TTC549 (cell line): ENCODE measurements around the gene AVL9.
"Not testable (repeated sequence)": the region's sequence is repeated elsewhere in the genome, so short reads cannot be mapped to it uniquely, and the experiment has no call there.

Experiments
- FAIRE-seq: peaks from 2 replicates; lab custom pipeline; 2012; peaks lifted over from hg19 to GRCh38; lab: Jason Lieb, UNC

The AVL9 gene

DNA sequence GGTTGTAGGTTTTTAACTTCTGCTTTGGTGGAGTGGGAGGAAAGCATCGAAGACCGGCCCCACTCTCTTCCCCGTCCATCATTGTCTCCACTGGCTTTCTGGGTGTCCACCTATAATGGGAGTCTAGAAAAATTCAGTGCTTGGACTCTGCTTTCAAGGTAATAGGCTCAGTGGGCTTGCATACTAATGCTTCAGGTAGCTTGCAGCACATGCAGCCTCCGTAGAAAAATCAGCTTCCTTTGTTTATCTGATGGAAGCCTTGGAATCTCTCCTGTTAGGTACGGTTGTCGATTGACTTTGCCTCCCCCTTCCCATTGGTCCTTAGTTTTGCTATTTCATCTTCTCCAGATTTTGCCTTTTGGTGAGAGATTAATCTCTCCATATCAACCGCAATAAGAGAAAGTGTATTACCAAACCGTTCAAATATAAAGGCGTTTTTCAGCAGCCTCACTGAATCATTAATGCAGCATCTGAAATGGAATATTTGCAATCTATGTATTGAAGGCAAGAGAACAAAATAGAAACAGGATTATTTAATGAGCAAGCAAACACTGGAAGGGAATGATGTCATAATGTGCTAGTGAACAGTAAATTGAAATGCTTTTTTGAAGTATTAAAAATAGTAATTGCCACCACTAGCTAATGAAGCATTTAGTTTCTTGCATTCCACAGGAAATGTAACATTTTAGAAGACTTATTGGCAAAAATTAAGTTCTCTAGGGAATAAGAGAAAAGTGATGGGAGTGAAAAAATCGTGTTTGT lies 944 bp downstream of the AVL9 start:
- no peak for FAIRE-seq

DNA sequence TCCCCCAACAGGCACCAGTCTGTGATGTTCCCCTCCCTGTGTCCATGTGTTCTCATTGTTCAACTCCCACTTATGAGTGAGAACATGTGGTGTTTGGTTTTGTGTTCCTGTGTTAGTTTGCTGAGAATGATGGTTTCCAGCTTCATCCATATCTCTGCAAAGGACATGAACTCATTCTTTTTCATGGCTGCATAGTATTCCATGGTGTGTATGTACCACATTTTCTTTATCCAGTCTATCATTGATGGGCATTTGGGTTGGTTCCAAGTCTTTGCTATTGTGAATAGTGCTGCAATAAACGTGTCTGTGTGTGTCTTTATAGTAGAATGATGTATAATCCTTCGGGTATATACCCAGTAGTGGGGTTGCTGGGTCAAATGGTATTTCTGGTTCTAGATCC lies 4.5 kb downstream of the AVL9 start:
- not testable (repeated sequence) for FAIRE-seq

DNA sequence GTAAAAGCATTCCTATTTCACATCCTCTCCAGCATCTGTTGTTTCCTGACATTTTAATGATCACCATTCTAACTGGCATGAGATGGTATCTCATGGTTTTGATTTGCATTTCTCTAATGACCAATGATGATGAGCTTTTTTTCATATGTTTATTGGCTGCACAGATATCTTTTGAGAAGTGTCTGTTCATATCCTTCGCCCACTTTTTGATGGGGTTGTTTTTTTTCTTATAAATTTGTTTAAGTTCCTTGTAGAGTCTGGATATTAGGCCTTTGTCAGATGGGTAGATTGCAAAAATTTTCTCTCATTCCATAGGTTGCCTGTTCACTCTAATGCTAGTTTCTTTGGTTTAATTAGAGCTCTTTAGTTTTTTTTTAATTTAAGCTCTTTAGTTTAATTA lies 4.9 kb downstream of the AVL9 start:
- not testable (repeated sequence) for FAIRE-seq

DNA sequence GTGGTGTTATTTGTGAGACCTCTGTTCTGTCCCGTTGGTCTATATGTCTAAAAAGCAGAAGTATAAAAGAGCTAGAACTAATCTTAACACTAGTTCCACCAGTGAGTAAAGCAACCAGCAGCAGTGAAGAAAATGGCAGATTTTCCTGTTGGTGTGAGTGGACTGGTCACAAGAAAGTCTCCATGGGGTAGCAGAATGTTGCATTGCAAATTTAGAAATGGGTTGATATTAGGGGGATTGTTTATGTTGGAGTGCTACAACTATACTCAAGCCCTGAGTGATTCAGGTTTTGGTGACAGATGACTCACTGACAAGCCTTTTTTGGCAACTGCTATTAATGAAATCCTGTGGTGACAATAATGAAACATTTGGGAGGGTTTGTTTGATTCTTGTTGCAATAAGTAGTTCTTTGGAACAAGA lies 5.6 kb downstream of the AVL9 start:
- FAIRE-seq: no peak

DNA sequence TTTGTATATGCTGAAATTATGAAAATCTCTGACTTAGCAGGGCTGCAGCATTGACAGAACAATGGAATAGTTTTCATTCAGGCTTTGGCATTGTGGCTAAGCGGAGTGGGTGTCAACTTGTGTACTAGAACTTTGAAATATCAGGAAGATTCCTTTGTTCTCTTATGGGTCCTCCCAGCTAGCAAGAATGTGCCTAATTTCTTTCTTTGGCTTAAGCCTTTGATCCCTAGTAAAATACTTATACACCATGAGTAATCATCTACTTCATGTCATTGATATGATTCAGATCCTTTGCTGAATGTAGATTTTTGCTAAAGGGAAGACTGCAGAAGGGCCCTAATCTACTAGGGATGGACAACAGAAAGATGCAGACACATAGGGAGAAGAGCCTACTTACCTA lies 6.2 kb downstream of the AVL9 start:
- FAIRE-seq: no peak

DNA sequence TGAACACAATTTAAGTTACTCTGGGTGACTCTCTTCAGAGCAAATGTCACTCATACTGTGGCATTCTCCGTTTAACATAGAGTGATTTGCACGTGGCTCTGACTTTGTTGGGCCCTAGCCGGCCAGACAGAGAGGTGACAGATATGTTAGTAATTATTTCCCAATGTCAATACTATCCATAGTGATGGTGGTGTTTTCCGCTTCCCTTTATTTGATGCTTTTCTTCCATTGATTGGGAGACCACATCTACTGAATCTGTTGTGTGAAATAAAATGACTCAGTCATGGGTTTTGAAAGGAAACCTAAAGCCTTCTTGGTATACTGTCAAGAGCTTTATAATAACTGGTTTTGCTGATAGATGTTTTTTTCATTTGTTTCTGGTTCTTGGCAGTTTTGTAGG lies 7.4 kb downstream of the AVL9 start:
- no peak for FAIRE-seq

DNA sequence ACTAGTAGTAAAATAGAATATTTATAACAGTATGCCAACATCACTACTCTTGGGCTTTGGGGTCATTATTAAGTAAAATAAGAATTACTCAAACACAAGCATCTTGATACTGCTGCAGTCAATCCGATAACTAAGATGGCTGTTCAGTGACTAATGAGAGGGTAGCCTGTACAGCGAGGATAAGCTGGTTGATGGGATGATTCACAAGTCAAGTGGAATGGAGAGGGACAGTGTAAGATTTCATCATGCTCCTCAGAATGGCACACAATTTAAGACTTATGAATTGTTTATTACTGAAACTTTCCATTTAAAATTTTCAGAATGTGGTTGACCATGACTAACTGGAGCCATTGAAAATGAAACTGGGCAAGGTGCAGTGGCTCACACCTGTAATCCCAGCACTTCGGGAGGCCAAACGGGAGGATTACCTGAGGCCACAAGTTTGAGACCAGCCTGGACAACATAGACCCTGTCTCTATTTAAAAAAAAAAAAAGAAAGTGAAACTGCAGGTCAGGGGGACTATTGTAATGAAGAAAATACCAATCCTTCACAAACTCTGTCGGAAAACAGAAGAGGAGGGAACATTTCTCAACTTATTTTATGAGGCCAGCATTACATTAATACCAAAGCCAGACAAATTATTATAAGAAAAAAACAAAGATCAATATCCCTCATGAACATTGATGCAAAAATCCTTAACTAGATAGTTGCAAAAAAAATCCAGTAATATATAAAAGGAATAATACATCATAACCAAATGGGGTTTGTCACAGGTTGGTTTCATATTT lies 11.2 kb downstream of the AVL9 start:
- no peak for FAIRE-seq

DNA sequence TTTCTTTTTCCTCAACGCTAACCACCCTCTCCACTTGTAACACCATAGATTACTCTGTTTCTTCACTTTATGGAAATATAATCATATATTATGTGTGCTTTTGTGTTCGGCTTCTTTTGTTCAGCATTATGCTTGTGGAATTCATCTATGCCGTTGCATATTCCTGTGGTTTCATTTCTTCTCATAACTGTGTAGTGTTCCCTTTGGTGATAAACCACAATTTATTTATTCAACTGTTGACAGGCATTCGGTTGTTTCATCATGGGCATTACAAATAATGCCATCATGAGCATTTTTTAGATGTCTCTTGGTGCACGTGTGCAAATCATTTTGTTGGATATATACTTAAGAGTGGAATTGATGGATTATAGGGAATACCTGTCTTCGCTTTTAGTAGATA lies 12.1 kb downstream of the AVL9 start:
- FAIRE-seq: no peak

DNA sequence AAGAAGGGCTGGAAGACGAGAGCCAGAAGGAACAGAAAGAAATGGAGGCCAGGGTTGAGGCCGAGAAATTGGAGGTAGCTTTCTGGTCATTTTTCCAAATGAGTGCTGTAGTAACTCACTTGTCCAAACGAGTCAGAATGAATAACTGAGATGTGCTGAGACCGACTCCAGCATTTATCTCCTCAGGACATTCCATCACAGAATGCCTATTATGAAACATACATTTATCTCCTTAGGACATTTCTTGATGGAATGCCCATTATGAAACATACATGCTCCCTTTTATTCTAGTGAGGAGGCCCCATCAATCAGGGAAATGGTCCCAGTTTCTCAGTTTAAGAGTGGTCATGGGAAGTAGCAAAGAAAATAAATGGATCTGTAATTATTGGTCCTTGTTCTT lies 16.5 kb downstream of the AVL9 start:
- FAIRE-seq: no peak

DNA sequence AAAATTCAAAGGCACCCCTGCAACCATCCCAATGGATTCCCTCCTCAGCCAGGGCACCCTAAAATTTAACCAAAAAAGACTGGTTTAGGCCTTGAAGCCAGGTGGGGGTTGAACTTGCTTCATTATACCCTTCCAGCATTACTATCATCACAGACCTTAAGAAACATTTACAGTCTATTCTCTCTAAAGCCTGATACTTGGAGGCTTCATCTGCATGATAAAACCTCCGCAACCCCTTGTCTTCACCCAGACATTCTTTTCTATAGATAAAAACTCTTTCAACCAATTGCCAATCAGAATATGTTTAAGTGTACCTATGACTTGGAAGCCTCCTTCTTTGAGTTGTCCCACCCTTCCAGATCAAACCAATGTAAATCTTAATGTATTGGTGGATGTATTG lies 17.9 kb downstream of the AVL9 start:
- no peak for FAIRE-seq

DNA sequence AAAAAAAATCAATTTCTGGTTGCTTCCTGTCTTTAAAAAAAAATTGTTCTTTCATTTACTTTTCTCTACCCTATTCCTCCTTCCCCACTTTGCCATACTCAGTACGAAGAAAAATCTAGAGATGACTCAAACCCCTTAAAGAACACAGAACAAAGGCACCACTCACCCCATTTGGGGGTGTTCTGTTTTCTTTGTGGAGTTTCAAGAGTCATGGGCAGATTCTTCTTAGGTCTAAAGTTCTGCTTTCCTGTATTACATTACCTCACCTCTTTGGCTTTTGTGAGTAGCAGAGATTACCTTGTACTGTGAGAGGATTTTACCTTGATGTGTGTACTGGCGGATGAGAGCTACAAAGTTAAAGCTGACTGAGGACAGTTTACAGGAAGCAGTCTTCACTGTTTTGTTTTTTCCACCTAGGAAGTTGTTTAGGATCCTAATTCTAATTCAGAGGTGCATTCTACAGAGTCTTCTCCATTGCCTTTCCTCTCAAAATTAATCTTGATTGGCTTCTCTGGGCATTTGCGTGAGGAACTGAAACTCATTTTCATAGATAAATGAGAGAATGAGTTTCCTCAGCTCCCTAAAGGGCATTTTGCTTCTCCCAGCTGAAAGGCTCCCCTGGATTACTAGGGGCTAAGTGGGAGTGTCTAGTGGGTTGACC lies 20.7 kb downstream of the AVL9 start:
- no peak for FAIRE-seq

DNA sequence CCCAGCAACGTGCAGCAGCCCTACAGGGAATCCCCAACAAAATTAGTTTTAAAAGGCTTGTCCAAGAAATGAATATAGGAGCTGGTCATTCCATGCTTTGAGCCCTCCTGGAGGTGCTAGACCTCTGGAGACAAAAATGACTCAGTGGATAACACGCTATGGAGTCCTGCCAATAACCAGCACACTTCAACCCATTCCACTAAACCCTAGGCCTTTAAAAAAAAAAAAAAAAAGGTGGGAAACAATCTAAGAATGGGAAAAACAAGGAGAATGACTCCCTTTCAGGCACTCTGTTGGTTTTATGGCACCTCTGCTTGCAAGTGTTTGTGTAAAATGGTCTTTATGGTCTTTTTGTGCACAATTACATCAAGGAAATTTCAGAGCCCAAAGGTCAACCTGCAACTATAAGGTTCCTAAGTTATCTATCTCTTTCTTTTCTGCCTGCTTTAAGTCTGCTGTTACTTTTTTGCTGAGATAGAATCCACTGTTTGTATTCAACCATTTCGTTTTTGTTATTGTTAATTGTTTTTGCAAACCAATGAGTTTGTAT lies 21.3 kb downstream of the AVL9 start:
- no peak for FAIRE-seq

DNA sequence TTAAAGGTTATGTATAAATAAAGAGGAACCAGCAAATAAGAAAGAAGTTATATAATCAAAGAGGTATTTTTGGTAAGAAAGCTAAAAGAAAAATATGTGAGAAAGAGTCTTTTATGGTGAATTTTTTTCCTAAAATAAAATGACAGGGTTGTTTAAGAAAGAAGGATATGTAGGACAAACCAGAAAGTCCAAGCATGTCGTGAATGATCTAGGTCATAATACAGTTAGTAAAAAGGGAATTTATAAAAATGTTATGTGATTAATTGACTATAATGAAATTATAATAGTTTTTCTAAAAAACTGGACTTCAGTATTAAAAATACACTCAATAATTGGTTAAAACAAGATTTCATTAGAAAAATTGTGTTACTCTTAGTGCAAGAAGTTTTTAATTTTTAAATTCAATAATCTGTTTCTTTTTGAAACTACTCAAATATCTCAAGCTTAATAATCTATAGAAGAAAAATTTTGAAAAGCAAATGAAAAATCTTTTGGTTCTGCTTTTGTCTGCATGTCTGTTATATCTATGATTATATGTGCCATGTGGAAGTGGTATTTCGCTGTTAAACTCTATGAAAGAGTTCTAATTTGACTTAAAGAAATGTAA lies 23.3 kb downstream of the AVL9 start:
- no peak for FAIRE-seq

DNA sequence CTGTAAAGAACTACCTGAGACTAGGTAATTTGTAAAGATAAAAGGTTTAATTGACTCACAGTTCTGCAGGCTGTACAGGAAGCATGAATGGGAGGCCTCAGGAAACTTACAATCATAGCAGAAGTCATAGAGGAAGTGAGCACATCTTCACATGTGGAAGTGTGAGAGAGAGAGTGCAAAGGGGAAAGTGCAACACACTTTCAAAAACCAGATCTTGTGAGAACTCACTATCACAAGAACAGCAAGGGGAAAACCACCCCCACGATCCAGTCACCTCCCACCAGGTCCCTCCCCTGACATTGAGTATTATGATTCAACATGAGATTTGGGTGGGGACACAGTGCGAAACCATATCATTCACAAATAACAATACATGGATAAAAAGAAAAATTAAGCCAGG lies 24.5 kb downstream of the AVL9 start:
- FAIRE-seq: no peak

DNA sequence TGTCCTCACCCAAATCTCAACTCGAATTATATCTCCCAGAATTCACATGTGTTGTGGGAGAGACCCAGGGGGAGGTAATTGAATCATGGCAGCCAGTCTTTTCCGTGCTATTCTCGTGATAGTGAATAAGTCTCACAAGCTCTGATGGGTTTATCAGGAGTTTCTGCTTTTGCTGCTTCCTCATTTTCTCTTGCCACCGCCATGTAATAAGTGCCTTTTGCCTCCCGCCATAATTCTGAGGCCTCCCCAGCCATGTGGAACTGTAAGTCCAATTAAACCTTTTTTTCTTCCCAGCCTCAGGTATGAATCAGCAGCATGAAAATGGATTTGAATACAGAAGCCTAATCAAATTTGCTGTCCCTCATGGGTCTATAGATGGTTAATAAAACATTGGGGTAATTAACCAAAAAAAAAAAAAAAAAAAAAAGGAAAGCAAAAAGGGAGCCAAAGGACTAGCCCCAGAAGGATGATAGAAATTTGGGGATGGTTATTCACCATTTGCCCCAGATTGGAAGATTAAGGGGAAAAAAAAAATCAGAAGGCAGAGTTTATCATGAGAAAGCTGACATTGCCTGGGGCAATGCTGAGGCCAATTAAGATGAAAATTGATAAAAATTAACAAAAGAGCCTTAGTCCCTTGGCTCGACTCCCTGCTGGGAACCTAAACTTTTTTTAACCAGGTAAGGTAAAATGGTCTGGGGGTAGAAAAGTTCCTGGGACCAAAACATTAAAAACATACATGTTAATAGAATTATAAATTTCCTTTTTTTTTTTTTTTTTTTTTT lies 27.6 kb downstream of the AVL9 start:
- FAIRE-seq: no peak

DNA sequence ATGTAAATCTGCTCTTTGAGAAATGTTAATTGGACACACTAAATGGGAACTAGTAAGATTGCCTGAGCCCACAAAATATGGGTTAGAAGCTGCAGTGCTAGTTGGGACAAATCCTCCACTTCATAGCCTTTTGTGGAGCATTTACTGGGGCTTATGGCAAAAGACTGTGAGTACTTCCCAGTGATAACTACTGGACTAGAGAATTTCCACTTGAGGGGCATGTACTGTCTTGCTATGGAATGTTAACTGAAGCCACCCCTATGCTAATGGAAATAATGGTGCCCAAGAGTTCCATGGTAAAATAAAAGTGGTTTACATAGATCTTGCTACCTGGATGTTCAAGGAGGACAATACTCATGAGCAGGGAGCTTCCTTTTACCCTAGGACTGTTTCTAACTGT lies 29.3 kb downstream of the AVL9 start:
- FAIRE-seq: no peak

DNA sequence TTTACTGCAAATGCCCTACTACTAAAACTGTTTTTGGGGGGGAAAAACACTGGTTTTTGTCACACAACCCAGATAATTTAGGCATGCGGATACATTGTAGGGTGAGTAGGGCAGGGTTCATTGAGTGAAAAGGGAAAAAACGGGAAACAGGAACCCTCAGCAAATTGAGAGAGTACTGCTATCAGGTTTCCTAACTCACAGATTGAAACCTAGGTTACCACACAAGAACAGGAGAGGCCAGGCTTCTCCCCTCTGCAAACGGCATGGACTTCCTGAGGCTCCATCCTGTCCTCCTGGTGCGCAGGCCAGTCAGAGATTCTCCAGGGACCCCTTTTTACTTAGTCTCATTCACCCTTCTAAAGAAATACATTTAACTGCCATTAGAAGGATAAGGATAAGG lies 30.6 kb downstream of the AVL9 start:
- no peak for FAIRE-seq

DNA sequence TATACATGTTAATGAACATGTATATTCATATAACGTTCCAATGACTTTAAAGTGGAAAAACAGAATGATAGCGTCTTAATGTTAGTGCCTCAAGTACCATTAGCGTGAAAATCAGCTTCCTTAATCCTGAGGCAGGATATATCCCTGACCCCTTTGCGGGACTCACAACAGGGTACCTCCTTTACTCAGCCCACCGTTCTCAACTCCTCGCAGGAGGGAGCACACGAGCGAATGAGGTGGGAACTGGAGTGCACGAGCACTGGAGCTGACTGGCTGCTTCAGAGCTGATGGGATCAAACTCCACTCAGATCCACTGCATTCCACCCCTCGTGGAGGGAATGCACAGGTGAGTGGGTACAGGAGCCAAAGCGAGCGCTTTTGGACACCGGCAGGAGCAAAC lies 36.1 kb downstream of the AVL9 start:
- no peak for FAIRE-seq

DNA sequence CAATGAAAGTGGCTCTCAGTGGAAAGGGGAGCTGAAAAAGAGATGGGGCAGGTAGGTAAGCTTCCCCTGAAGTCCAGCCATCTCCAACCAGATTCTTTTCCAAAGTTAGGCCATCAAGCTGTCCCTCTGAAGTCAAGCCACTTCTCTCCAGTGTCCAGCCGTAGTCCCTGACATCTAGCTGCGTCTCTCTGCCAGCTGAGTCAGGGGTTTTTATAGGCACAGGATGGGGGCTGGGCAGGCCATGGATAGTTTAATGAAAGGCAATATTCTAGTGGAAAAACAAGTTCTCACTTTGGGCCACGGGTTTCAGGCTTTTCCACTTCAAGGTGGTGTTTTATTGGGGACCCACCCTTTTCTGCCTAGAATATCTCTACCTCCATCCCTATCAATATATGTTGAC lies 36.8 kb downstream of the AVL9 start:
- FAIRE-seq: no peak

DNA sequence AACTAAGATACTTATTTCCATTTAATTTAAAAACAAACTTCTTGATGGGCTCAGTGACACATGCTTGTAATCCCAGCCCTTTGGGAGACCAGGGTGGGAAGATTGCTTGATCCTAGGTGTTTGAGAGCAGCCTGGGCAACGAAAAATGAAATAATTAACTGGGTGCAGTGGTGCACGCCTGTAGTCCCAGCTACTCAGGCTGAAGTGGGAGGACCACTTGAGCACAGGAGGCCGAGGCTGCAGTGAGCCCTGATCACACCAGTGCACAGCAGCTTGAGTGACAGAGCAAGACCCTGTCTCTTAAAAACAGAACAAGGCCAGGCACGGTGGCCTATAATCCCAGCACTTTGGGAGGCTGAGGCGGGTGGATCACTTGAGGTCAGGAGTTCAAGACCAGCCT lies 37.4 kb downstream of the AVL9 start:
- no peak for FAIRE-seq

DNA sequence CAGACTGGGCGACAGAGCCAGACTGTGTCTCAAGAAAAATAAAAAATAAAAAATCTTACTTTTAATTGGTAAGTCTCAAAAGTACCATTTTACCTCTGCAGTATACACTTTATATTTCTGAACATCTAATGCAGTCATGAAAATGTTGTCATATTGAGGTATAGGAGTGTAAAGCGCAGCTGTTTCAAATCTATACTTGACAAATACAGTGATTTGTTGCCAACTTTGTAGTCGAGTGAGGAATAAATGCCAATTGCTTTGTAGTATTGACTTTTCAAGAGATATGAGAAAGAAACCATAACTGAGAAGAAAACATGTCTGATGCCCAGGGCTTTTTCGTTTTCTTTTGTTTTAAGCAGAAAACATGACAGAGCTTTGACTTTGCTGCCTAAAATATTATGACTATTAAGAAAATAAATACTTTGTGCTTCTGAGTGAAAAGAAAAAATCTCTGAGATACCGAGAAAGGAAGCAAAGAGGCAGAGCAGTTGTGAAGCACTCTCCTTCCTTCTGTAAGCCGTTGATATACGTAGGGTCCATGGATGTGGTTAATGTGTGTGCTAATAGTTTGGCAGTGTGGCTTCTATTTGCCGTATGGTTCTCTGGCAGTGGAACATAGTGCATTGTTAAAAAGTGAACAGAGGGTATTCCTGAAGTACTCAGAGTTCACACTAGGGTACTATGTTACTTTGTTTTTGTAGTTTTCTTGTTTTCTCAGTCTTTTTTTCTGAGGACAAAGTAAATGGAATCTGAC lies 38.2 kb downstream of the AVL9 start:
- no peak for FAIRE-seq
